SW 1271 (cell line): Measurements from ENCODE around the gene VWA5B1.

Source experiments
- DNase-seq, 2 experiments: peaks; one replicate each; lab custom pipeline; 2025; lab: John Stamatoyannopoulos, UW

VWA5B1 gene

DNA sequence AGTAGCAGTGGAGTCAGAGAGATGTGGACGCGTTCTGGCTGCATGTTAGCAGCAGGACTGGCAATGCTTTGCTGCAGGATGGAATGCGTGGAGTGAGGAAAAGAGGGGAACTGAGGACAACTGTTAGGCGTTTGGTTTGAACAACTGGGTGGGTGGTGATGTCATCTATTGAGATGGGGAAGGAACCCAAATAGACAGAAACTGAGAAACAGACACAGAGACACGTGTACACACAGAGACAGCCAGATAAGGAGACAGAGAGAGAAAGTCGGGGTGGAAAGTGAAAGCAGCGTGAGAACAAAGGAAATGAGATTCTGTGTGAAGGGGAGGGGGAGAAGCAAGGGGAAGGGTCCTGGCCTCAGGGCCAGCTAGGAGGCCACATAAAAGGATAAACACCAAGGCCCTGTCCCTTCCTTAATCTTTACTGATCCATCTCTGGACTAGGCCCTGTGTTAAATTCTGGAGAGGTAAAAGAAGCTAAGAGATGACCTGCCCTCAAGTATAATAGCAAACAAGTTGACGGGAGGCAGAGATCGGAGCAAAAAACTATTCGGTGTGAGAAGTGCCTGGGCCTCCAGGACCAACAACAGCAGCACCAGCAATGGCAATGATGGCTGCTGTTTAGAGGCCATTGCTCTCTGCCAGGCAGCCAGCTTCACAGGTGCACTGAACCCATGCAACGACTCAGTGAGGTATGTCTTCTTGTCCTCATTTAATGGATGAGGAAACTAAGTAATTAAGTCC lies 31.6 kb downstream of the VWA5B1 start:
- no peak for DNase-seq

DNA sequence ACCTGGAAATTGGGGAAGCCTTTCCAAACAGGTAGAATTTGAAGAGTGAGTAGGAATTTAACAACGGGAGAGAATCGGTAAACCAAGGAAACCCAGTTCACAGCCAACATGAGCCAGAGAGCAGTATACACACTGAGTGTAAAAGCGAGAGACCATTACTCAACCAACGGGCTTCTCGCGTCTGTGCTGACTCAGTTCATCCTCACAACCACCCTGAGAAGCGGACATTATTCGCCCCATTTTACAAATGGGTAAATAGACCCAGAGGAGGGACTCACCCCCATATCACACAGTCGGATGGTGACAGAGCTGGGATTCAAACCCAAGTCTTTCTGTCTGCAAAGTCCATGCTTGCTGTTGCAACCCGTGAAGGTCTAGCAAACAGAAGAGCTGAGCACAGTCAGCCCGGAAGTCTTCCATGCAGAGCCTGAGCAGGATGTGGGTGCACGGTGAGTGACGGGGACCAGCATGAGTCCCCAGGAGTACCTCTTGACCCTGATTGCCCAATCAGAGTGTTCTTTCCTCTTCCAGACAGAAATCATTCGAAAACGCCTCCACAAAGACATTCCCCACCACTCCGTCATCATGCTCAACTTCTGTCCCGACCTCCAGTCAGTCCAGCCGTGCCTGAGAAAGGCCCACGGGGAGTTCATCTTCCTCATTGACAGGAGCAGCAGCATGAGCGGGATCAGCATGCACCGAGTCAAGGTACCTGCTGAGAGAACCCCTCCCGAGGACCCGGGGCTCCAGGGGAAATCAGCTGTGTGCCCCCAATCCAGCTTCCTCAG lies 32.3 kb downstream of the VWA5B1 start:
- DNase-seq = no peak

DNA sequence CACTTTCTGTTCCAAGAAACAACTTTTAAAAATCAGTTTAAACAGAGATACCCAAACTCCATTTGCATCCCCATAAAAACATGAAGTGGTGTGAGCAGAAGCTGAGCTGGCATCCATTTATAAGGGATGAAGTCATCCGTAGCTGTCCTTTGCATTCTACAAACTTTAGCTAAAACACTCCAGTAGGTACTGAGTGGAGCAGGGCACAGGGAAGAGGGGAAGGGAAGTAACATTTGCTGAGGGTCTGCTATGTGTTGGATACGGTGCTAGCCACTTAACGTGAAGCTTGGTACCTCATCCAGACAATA lies 32.9 kb downstream of the VWA5B1 start:
- DNase-seq = no peak

DNA sequence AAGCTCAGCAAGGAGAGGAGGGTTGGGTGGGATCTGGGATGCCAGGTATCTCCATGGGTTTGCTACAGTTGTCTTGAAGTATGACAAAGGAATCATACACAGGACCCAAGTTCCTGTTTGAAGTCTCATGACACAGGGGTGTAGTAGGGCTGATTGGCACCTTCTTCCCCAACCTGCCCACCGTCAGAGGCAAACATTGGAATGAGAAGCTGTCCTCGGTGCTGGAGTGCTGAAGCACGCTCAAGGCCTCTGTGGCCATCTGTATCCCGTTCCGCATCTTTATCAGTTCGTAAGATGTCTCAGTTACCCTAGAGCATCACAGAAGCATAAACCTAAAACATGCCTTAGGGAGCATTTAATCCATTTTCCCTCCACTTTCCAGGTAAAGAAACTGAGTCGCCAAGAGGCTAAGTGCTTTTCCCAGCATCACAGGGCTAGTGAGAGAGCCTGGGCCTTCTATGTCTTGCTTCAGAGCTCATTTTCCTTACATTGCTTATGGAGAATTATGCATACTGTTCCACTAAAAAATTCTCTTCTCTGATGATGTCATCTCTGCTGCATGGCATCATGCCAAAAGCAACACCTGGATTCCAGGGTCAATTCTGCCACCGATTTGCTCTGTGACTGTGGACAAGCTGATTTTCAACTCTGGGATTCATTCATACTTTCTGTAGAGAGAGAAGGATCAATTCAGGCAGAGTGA lies 34.2 kb downstream of the VWA5B1 start:
- no peak for DNase-seq

DNA sequence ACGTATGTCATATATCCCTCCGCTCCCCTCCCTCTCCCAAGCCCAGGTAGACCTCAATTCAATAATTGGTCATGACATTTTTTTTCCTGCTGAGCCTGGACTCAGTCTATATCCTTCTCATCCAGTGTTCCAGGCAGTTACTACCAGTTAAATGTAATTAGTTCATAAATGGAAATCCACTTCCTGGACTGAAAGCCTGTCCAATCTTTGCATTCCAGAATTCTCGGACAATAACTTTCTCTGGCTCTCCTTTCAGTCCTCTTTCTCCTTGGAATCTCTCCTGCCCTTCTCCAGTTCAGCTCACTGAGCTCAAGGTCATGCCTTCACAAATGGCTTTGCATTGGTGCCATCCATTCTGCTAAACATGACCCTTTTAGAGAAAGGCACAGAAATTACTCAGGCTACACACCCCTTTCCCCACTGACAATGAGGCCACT lies 34.8 kb downstream of the VWA5B1 start:
- no peak for DNase-seq

DNA sequence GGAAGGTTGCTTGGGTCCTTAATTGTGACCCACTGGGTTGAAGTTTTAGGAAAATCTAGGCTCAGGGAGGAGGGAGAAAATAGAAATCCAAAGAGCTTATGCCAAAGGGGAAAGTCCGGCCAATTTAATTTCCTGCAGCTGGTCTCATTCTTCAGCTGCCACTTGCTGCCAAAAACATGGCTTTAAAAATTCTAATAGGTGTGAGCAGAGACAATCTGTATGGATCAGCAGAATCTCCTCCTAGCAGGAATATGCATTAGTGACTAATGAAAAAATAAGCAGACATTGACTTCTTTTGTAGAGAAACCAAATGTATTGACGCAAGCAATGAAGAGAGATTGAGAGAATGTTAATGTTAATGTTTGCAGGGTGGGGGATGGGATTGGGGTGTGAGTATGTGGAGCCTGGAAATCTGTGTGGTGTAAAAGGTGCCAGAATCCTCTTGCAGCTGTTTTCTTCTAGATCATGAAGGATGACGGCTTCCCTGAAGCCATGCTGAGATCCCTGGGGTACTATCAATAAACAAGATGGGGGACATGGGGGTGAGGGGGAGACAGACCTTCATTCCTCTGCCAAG lies 35.3 kb downstream of the VWA5B1 start:
- DNase-seq = no peak

DNA sequence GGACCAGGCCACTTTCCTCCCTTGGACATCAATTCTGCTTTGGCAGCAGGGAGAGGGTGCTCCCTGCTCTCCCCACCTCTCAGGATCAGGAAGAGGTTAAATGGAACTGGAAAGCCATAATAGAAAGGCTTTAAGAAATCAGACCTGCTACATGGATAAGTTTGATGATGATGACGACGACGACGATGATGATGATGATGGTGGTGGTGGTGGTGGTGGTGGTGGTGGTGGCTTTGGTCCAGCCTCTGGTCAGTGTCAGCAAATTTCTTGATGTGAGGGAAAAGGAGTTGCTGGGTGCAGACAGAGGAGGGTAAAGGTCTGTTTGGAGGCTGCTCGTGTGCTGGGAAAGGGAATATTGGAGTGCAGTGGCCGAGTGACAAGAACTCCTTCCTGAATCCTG lies 36.8 kb downstream of the VWA5B1 start:
- DNase-seq = no peak

DNA sequence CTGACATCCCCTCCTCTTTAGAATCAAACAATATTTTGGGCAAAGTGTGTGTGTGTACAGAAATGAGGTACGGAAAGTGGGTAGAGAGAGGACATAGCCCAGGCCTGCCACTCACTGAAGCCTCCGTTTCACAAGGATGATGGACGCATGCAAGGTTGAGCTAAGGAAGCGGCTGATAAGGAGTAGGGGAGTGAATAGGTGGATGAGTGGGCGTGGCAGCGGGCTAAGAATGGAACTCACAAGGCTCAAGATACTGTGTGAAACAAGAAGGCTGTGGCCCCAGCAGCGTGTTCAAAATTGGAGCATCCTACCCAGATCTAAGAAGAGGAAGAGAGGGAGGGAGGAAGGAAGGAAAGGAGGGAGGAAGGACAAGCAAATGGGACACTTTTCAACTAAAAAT lies 37.5 kb downstream of the VWA5B1 start:
- DNase-seq = no peak

DNA sequence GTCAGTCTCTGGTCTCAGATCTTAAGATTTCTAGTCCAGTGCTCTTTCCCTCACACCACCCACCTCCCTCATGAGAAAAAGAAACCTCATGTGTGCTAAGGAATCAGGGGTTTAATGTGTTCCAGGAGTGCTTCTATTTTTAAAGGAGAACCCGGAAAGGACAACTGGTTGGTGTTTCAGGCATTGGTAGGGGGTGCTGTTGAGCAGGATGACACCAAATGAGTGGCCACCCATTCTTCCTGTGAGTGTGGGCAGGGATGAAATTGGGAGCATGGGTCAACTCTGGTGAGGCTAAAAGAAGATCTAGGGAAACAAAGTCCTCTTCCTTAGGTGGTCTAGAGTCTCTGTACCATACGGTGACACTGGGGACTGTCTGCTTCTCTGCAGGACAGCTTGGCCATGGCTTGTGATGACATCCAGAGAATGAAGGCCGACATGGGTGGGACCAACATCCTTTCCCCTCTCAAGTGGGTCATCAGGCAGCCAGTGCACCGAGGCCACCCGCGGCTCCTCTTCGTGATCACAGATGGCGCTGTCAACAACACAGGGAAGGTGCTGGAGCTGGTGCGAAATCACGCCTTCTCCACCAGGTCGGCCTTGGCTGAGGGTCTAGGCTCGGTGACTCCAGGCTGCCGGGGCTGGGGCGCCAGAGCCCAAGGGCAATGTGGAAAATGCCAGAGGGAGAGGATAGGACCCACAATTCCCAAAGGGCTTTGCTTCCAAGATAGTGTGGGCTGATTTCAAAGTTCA lies 39.3 kb downstream of the VWA5B1 start:
- DNase-seq = no peak

DNA sequence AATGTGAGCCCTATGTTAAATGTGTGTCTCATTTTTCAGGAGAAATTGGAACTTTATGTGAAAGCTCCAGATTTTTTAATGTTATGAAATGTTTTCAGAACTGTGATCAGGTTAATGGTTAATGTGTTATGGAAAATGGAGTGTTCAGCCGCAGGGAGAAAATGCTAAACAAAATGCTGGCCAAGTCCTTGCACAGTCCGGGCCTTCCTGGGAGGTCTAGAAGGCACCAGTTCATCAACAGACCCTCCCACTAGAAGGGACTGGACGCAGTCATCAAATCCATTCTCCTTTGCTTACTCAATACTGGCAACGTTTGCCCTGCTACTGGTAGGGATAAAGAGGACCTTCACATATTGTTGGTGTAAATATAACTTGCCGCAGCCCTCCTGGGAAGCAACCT lies 43.4 kb downstream of the VWA5B1 start:
- DNase-seq = no peak

DNA sequence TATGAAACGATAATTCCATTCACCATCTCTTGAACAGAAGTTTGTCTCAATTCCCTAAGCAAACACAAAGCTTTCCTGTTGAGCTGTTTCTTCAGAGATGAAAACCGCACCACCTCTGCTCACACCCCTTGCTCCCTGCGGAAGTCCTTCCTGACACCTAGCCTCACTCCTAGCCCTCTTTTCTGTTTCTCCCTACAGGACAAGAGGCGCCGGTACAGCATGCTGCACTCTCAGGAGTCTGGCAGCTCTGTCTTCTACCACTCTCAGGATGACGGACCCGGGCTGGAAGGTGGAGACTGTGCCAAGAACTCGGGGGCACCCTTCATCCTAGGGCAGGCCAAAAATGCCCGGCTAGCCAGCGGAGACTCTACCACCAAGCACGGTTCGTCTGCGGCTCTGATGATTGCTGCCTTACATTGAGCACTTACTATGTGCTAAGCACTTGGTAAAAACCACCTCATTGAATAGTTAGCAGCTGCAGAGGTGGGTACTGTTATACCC lies 45.5 kb downstream of the VWA5B1 start:
- DNase-seq = no peak

DNA sequence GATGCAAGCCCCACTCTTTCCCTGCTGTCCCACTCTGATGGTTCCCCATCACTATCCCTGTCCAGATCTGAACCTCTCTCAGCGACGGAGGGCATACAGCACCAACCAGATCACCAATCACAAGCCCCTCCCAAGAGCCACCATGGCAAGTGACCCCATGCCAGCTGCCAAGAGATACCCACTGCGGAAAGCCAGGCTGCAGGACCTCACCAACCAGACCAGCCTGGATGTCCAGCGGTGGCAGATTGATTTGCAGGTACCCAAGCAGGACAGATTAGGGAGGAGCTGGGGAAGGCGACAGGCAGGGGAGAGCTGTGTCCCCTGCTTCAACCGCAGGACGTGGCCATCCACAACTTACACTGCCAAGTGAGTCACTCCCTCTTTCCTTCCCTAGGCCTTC lies 46.9 kb downstream of the VWA5B1 start:
- no peak for DNase-seq

DNA sequence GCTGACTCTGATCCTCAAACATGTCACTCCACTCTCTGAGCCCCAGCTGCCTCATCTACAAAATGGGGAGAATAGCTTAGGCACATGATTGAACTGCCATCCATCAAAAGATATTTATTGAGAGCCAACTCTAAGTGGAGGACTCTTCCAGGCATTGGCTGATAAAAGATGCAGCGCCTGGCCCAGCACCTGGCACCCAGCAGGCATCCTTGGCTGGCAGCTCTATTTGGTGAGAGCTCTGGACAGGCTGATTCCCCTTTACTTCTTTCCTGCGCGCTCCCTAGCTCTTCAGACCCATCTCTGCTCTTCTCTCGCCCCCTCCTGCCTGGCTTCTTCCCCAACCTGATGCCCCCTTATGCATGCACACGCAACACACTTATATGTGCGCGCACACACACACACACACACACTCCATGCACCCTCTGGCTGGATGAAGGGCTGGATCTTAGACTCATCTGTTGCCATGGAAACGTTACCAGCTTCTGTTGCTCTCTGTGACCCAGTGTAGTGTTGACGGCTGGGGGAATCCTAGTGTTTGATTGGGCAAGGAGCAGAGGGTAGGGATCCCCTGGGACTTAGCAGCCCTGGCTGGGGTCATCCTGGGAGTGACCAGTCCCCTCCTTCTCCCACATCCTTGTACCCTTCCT lies 49.3 kb downstream of the VWA5B1 start:
- DNase-seq = no peak

DNA sequence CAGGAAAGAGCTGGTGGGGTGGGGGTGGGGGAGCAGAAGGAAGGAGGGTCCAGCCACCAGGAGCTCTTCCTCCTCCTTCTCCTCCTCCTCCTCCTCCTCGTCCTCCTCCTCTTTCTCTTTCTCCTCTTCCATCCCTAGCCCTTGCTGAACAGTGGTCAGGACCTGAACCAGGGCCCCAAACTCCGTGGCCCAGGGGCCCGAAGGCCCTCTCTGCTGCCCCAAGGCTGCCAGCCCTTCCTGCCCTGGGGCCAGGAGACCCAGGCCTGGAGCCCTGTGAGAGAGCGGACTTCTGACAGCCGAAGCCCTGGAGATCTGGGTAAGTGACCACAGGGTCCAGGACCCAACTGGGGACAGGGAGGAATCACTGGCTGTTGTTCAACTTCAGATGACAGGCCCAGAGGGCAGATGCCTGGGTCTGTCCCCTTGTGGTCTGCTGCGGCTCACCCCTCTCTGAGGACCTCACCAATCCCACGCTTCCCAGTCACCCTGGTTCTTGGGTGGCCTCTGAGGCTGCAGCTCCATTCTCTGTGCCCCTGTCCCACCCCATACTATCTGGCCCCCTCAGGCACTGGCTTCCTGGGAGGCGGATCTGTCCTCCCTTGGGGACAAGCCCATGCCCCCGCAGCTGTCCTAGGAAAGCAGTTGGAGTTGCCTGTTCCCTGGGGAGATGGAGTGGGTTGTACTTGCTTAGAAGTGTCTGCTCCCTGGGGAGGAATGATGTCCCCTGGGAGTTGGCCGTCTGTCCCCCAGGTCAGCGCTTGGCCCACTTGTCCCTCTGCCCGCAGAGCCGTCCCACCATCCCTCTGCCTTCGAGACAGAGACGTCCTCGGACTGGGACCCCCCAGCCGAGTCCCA lies 51.8 kb downstream of the VWA5B1 start:
- no peak for DNase-seq

DNA sequence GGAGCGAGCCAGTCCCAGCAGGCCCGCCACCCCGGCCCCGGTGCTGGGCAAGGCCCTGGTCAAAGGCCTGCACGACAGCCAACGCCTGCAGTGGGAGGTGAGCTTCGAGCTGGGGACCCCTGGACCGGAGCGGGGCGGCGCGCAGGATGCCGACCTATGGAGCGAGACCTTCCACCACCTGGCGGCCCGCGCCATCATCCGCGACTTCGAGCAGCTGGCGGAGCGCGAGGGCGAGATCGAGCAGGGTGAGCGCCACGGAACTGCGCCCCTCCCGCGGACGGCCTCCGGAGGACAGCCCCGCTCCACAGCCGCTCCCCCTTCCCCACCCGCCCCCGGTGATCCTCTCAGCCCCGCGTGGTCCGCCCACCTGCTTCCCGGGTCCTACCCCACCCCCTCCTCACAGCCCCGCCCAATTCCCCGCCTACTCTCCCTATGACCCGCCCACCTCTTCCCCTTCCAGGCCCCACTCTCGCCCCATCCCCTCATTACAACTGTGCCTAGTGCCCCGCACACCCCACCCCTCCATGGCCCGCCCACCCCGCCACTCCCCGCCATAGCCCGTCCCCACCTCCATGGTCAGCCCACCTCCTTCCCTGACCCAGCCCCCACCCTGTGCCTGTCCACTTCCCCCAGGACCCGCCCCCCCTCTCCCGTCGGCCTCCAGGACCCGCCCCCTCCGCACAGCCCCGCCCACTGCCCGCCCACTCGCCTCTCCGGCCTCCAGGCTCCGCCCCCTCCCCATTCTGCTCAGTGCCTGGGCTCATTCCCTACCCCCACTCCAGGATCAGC lies 52.7 kb downstream of the VWA5B1 start:
- DNase-seq = no peak

DNA sequence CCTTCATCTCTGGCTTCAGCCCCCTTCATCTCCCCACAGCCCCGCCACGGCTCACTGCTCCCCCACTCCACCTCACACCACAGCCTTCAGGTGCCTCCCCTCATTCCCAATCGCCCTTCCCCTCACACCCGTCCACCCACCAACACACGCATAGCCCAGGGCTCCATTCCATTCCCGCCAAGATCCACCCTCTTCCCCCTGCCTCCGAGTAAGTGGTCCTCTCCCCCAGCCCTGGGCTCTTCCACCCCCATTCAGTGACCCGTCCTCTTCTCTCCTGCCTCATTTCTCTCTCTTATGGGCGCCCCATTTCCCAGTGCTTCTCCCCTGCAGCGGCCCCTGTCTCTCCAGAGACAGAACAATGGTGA lies 53.2 kb downstream of the VWA5B1 start:
- no peak for DNase-seq

DNA sequence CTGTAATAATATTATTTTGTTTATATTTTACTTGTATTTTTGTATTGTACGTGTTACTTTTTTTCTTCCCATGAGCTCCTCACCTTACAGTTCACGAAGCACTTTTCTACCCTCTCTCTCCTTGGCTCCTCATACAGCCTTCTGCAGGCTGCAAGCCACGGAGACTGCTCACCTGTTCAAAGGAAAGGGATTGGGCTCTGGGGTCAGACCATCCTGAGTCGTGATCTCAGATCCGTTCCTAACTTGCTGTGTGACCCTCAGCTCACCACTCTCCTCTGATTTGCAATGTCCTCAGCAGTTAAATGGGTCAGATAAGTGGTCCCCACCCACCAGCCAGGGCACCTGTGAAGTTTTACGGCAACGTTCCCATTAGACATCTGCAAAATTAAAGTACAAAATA lies 54.1 kb downstream of the VWA5B1 start:
- no peak for DNase-seq

DNA sequence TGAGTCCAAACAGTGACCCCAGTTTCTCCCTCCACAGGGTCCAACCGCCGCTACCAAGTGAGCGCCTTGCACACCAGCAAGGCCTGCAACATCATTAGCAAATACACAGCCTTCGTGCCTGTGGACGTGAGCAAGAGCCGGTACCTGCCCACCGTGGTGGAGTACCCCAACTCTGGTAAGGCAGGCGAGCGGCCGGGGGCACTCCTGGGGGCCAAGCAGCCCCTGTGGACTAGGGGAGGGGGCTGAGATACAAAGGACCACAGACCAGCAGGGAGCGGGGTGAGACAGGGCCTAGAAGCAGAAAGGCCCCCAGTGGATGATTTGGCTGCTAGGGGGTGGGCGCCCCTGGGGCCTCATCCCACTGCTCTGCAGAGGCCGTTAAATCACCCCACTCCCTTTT lies 54.7 kb downstream of the VWA5B1 start:
- no peak for DNase-seq

DNA sequence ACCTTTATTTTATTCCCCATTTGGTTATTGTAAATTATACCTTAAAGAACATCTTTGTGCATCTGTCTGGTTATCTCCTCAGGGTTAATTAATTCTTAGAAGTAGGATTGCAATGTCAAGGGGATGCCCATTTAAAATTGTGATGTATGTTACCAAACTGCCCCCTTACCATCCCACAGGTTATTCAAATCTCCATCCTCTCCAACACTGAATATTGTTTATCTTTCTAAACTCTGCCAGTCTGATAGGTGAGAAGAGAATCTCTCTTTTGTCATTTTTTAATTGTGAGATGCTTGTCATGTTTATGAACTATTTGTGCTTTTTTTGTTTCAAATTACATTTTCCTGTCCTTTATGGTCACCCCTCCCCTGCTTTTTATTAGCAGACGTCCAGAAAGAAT lies 55.8 kb downstream of the VWA5B1 start:
- no peak for DNase-seq

DNA sequence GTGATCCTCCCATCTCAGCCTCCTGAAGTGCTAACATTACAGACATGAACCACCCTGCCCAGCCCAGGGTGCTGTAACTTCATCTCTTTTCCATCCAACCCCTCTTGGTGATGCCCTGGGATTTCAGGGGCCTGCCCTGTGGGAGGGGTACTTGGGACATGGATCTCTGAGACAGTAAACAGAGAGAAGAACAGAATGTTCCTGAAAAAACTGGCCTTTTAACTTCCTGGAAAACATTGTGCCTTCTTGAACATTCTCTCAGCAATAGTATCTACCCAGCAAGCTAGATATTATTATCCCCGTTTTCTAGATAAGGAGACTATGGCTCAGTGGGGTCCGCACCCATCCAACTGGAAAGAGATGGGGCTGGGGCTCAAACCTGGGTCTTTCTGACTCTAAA lies 57.0 kb downstream of the VWA5B1 start:
- no peak for DNase-seq
